BJ (cell line): ENCODE results near the gene NFS1. TPM values are rescaled to one million over a fixed set of nuclear protein-coding genes. Genes with fewer than 3 reads are reported as not detected.
"Not testable (repeated sequence)": the region's sequence is repeated elsewhere in the genome, so short reads cannot be mapped to it uniquely, and the experiment has no call there.

ENCODE experiments used
- CTCF ChIA-PET: fragments of 350-600 bp; formaldehyde crosslinking; extraction: SDS; loops from one replicate; lab custom pipeline; 2021; ENCODE audit warnings: antibody characterized with exemption, inconsistent platforms; lab: Yijun Ruan, JAX
- POLR2A ChIA-PET: fragments of 300-600 bp; sonication (Branson Sonifier 250); formaldehyde crosslinking; extraction: SDS; loops from one replicate; lab custom pipeline; 2021; ENCODE audit warnings: antibody characterized with exemption; lab: Charles Lee
- DNase-seq: peaks from one replicate; pipeline ENCODE4 v3.0.0-alpha.2; 2011; ENCODE audit warnings: low read depth
- H3K27me3 ChIP-seq: 2 replicates; pipeline ENCODE4 v1.6.0; 2011; ENCODE audit warnings: low read length; ENCODE audit not compliant: control insufficient read depth, insufficient read depth
- H3K36me3 ChIP-seq: 2 replicates; pipeline ENCODE4 v1.5.1; 2011; ENCODE audit warnings: low read length; ENCODE audit not compliant: control insufficient read depth, insufficient read depth
- H3K4me3 ChIP-seq: 2 replicates; pipeline ENCODE4 v1.5.1; 2011; ENCODE audit warnings: low read depth, mild to moderate bottlenecking, control low read depth, low read length
- polyA plus RNA-seq: library from polyadenylated mRNA; depleted of rRNA; stranded (reverse); fragments of >200 nt; gene quantifications from 2 replicates; pipeline ENCODE4 v1.2.3, GENCODE V29; 2011
- TF ChIP-seq, protein P1 (sequence below): IDR thresholded peaks from 2 replicates; pipeline ENCODE4 v1.5.1; 2011; ENCODE audit warnings: low read depth, mild to moderate bottlenecking, control low read depth, inconsistent platforms, low read length, moderate library complexity; ENCODE audit not compliant: insufficient read depth

Gene NFS1
- polyA plus RNA-seq, 1 experiment: 45.6 TPM

DNA sequence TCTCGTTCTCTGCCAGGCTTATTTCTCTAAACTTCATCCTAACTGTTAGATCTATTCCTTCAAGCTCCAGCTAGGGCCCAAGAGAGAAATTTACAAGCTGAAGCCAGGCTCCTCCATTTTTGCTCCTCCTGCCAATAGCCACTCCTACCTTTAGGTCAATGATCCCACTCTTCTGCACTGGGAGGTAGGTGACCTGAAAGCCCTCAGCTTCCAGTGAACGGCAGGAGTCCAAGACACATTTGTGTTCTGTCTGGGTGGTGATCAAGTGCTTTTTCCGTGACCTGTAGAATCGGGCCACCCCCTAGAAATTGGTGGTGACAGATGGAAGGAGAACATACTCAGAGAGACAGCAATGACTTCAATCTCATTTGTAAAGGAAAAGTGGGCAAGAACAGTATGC, 8.9 kb downstream of the NFS1 start:
- Histone ChIP-seq H3K4me3 (no peak overlapping the region), H3K36me3 (peaks cover 10% of the 10 kb centered on the region), H3K27me3 (no peaks in the 10 kb centered on the region)
- CTCF ChIA-PET: interaction anchor here (0.6 to 1.5 kb wide), 2 partner anchors 23 to 220 kb away, joined by 3 to 4 read pairs; no protein-coding TSS in a partner anchor
- TF ChIP-seq, protein P1, sequence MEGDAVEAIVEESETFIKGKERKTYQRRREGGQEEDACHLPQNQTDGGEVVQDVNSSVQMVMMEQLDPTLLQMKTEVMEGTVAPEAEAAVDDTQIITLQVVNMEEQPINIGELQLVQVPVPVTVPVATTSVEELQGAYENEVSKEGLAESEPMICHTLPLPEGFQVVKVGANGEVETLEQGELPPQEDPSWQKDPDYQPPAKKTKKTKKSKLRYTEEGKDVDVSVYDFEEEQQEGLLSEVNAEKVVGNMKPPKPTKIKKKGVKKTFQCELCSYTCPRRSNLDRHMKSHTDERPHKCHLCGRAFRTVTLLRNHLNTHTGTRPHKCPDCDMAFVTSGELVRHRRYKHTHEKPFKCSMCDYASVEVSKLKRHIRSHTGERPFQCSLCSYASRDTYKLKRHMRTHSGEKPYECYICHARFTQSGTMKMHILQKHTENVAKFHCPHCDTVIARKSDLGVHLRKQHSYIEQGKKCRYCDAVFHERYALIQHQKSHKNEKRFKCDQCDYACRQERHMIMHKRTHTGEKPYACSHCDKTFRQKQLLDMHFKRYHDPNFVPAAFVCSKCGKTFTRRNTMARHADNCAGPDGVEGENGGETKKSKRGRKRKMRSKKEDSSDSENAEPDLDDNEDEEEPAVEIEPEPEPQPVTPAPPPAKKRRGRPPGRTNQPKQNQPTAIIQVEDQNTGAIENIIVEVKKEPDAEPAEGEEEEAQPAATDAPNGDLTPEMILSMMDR: no peak
- POLR2A ChIA-PET: no interaction called here
- DNase-seq: no peak

DNA sequence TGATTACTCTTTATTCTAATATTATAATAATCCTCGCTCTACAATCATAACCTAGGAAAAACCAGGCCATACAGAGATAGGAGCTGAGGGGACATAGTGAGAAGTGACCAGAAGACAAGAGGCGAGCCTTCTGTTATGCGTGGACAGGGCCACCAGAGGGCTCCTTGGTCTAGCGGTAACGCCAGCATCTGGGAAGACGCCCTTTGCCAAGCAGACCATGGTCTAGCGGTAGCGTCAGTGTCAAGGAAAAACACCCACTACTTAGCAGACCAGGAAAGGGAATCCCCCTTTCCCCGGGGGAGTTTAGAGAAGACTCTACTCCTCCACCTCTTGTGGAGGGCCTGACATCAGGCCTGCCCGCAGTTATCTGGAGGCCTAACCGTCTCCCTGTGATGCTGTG, 12.3 kb downstream of the NFS1 start:
- H3K4me3 ChIP-seq, H3K27me3 ChIP-seq, CTCF ChIA-PET, DNase-seq, H3K36me3 ChIP-seq: not testable (repeated sequence)
- POLR2A ChIA-PET: interaction anchor here (0.6 kb wide), 1 partner anchor 20 kb away, joined by 3 read pairs; no protein-coding TSS in a partner anchor
- TF ChIP-seq, protein P1: peak; percentile 27

DNA sequence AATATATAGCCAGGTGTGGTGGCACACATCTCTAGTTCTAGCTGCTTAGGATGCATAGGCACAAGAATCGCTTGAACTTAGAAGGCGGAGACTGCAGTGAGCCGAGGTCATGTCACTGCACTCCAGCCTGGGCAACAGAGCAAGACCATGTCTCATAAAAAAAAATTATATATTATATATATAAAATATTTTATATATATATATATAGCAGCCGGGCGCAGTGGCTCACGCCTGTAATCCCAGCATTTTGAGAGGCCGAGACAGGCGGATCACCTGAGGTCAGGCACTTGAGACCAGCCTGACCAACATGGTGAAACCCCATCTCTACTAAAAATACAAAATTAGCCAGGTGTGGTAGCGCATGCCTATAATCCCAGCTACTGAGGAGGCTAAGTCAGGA, 13.8 kb downstream of the NFS1 start:
- H3K4me3 ChIP-seq, H3K27me3 ChIP-seq, H3K36me3 ChIP-seq, POLR2A ChIA-PET, DNase-seq: not testable (repeated sequence)
- CTCF ChIA-PET: interaction anchor here (1.6 kb wide), 1 partner anchor 15 kb away, joined by 4 read pairs; no protein-coding TSS in a partner anchor

DNA sequence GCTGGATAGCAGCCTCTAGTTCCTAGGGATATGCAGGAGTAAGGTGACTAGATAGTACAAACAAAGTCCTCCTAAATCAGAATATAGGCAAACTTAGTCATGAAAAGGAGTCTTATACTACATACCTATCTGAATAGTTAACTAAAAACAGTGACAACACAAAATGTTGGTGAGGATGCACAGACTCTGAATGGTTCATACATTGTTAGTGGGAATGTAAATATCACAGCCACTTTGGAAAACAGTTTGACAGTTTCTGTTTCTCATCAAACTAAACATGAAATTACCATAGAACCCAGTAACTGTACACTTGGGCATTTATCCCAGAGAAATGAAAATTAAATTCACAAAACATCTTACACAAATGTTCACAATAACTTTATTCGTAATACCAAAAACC, 17.2 kb downstream of the NFS1 start:
- TF ChIP-seq, protein P1: no peak
- Histone ChIP-seq H3K4me3 (no peak overlapping the region), H3K36me3 (peaks cover 2% of the 10 kb centered on the region), H3K27me3 (no peaks in the 10 kb centered on the region)
- no peak for DNase-seq
- CTCF ChIA-PET: no interaction called here
- POLR2A ChIA-PET: no interaction called here

DNA sequence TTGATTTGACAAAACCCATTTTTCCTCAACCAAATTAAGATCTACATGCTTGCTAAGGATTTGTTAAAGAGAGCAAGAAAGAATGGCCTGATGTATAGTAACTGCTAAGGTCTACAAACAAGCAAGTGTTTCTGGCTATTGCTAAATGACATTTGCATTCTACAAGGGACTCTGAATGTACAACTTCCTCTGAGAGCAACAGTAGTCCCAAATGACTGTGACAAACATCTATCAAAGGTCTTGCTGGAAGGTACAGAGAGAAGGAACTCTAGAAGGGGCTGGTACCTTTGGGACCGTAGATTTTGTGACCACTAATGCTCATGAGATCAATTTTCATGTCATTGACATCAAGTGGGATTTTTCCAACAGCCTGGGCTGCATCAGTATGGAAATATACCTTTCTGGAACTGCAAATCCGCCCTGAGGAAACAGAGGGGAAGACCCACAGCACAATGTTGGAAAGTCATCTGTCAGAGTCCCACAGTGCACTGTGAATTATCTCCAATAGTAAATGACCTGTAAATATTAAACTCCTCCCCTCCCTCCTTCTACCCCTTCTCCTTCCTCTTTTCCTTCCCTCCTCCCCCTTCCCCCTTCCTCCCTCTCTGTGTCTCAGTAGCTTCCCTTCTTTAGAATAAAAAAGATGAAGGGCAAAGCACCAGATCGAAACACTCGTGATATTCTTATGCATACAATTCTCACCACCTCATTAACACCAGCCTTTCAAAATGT, 18.5 kb downstream of the NFS1 start:
- TF ChIP-seq, protein P1: no peak
- no peak overlapping the region for H3K4me3 ChIP-seq
- no peaks in the 10 kb centered on the region for H3K27me3 ChIP-seq
- CTCF ChIA-PET: no interaction called here
- H3K36me3 ChIP-seq: peaks cover 1% of the 10 kb centered on the region
- DNase-seq: no peak
- POLR2A ChIA-PET: no interaction called here
